K562 (cell line): Measurements from ENCODE around the gene EPHB6. TPM values are rescaled to one million over a fixed set of nuclear protein-coding genes. Genes with fewer than 3 reads are reported as not detected.

Experiments used
- BHLHE40 ChIP-seq: IDR thresholded peaks from 2 replicates; pipeline ENCODE4 v1.6.1; 2011; ENCODE audit warnings: low read length, improper control_type of control experiment
- CBX3 ChIP-seq, 2 experiments: IDR thresholded peaks; 1 replicate in 1 of 2; 2 replicates in 1 of 2; pipeline ENCODE4 v1.6.1; 2012; ENCODE audit warnings: inconsistent platforms in 2 of 2, low read length in 2 of 2, borderline replicate concordance in 1 of 2, control low read depth in 1 of 2
- HOXB6 ChIP-seq: fragments of 250-450 bp; sonication (Bioruptor Pico); IDR thresholded peaks from 2 replicates; pipeline ENCODE4 v1.5.1; 2022; ENCODE audit warnings: mild to moderate bottlenecking, borderline replicate concordance
- JUND ChIP-seq, 2 experiments: IDR thresholded peaks; 2 replicates in 1 of 2; 3 replicates in 1 of 2; pipeline ENCODE4 v1.6.1; 2011; ENCODE audit warnings: borderline replicate concordance in 2 of 2, low read depth in 2 of 2, low read length in 2 of 2, improper control_type of control experiment in 1 of 2, missing biosample characterization in 1 of 2, missing genetic modification characterization in 1 of 2, missing genetic modification reagents in 1 of 2
- KDM1A ChIP-seq, 2 experiments: fragments of 450-650 bp; IDR thresholded peaks; 2 replicates each; pipeline ENCODE4 v1.6.1; 2016; ENCODE audit warnings: mild to moderate bottlenecking in 2 of 2
- KLF1 ChIP-seq: fragments of 450-650 bp; IDR thresholded peaks from 2 replicates; pipeline ENCODE4 v1.6.1; 2016; ENCODE audit warnings: missing genetic modification characterization, missing compliant biosample characterization
- LCOR ChIP-seq: sonication (generic); formaldehyde crosslinking; IDR thresholded peaks from 2 replicates; pipeline ENCODE4 v1.8.0; 2022; ENCODE audit warnings: mild to moderate bottlenecking, missing genetic modification reagents
- MAFF ChIP-seq: IDR thresholded peaks from 2 replicates; pipeline ENCODE4 v1.6.1; 2012; ENCODE audit warnings: low read length, improper control_type of control experiment
- MAFG ChIP-seq: fragments of 450-650 bp; conservative IDR thresholded peaks from 2 replicates; pipeline ENCODE4 v1.6.1; 2016; ENCODE audit warnings: missing genetic modification characterization, missing compliant biosample characterization
- MNT ChIP-seq, 2 experiments: fragments of 450-650 bp; conservative IDR thresholded peaks; 2 replicates each; pipeline ENCODE4 v1.6.1; 2017; ENCODE audit warnings: mild to moderate bottlenecking in 2 of 2, moderate library complexity in 2 of 2
- RBM17 ChIP-seq: fragments of 200-400 bp; formaldehyde crosslinking; IDR thresholded peaks from 2 replicates; pipeline ENCODE4 v1.6.1; 2017; ENCODE audit warnings: low read depth, mild to moderate bottlenecking, low read length, borderline replicate concordance
- SP1 ChIP-seq: sonication (generic); formaldehyde crosslinking; IDR thresholded peaks from 2 replicates; pipeline ENCODE4 v1.8.1; 2022; ENCODE audit warnings: mild to moderate bottlenecking, missing genetic modification reagents
- TEAD1 ChIP-seq, 2 experiments: fragments of 450-650 bp in 1 of 2; sonication (generic) in 1 of 2; formaldehyde crosslinking; IDR thresholded peaks; 2 replicates each; pipeline versions ENCODE4 v1.4.0 to v1.8.0; 2020 to 2022; ENCODE audit warnings: mild to moderate bottlenecking in 2 of 2, missing genetic modification reagents in 1 of 2
- TEAD4 ChIP-seq, 2 experiments: sonication (generic) in 1 of 2; formaldehyde crosslinking in 1 of 2; IDR thresholded peaks; 2 replicates each; pipeline versions ENCODE4 v1.6.1 to v1.8.0; 2012 to 2022; ENCODE audit warnings: borderline replicate concordance in 1 of 2, inconsistent platforms in 1 of 2, low read length in 1 of 2, mild to moderate bottlenecking in 1 of 2, missing genetic modification reagents in 1 of 2
- ZFP36 ChIP-seq: fragments of 150-350 bp; IDR thresholded peaks from 2 replicates; pipeline ENCODE4 v1.6.1; 2018; ENCODE audit warnings: low read length, low read depth; ENCODE audit not compliant: partially characterized antibody
- ZNF224 ChIP-seq: sonication (generic); formaldehyde crosslinking; IDR thresholded peaks from 2 replicates; pipeline ENCODE4 v1.8.0; 2022; ENCODE audit warnings: mild to moderate bottlenecking, missing genetic modification reagents
- ZNF316 ChIP-seq: fragments of 450-650 bp; IDR thresholded peaks from 2 replicates; pipeline ENCODE4 v1.6.1; 2016
- ZNF699 ChIP-seq: fragments of 250-450 bp; sonication (Bioruptor Pico); IDR thresholded peaks from 2 replicates; pipeline ENCODE4 v1.8.0; 2021; ENCODE audit warnings: mild to moderate bottlenecking, moderate library complexity; ENCODE audit not compliant: insufficient replicate concordance
- polyA plus RNA-seq, 8 experiments: library from polyadenylated mRNA; depleted of rRNA in 4 of 8; stranded (reverse) in 5 of 8; unstranded in 3 of 8; fragments of >200 nt; fragmentation: Nextera tagmentation in 2 of 8; fragmentation: Illumina TruSeq in 1 of 8; extraction: Ambion mirVana in 2 of 8; extraction: Trizol in 1 of 8; gene quantifications; 2 replicates each; pipeline versions ENCODE4 v1.2.1 to v1.2.3, GENCODE V29; 2011 to 2014; ENCODE audit warnings: inconsistent platforms in 1 of 8, missing spikeins in 1 of 8
- total RNA-seq, 7 experiments: library from RNA; depleted of rRNA in 6 of 7; stranded (reverse); fragments of >200 nt in 6 of 7; fragmentation: Illumina TruSeq in 2 of 7; extraction: Trizol in 2 of 7; gene quantifications; 2 replicates each; pipeline versions ENCODE4 v1.2.1 to v1.2.3, GENCODE V29; 2011 to 2021; ENCODE audit warnings: low replicate concordance in 1 of 7
- TF ChIP-seq, protein P1 (sequence below): fragments of 250-450 bp; sonication (Bioruptor Pico); IDR thresholded peaks from 2 replicates; pipeline ENCODE4 v1.4.0; 2020; ENCODE audit warnings: mild to moderate bottlenecking, moderate library complexity
- TF ChIP-seq, protein P2 (sequence below): sonication (generic); formaldehyde crosslinking; IDR thresholded peaks from 2 replicates; pipeline ENCODE4 v1.5.0; 2020; ENCODE audit warnings: missing genetic modification reagents
- TF ChIP-seq, protein P3 (sequence below): fragments of 450-650 bp; IDR thresholded peaks from 2 replicates; pipeline ENCODE4 v1.6.1; 2016; ENCODE audit warnings: antibody characterized with exemption

EPHB6 gene
- total and polyA plus RNA-seq, 9 of the 15 experiments (the other 6 are each of a cell fraction or from before 2014, with no cell fraction given) = 1.4 to 123 (median 7.6) TPM

GRCh38 chr7:142838461-142839213, 16.2 kb upstream of the EPHB6 start (continued):
- TF ChIP-seq, protein P1, sequence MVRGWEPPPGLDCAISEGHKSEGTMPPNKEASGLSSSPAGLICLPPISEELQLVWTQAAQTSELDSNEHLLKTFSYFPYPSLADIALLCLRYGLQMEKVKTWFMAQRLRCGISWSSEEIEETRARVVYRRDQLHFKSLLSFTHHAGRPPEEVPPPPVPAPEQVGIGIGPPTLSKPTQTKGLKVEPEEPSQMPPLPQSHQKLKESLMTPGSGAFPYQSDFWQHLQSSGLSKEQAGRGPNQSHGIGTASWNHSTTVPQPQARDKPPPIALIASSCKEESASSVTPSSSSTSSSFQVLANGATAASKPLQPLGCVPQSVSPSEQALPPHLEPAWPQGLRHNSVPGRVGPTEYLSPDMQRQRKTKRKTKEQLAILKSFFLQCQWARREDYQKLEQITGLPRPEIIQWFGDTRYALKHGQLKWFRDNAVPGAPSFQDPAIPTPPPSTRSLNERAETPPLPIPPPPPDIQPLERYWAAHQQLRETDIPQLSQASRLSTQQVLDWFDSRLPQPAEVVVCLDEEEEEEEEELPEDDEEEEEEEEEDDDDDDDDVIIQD (CRISPR knock-in tag) = no peak
- no peak for TF ChIP-seq RBM17
- peak; percentile 91 for TF ChIP-seq TEAD4 (IDR thresholded peaks at IDR 0.05; ENCODE audit: low read length)
- TF ChIP-seq TEAD4 (CRISPR knock-in tag; IDR thresholded peaks at IDR 0.05; ENCODE audit: borderline replicate concordance) = no peak
- TF ChIP-seq ZNF316 = peak; percentile 78
- TF ChIP-seq TEAD1 (CRISPR knock-in tag; IDR thresholded peaks at IDR 0.05) = 0 out of 4 replicates have a peak, but pooled peaks of 1 of the 2 experiments have one; percentile 5
- peak; percentile 34; the same call in 1 of the 2 replicates for TF ChIP-seq KLF1 (tag)
- peak; percentile 78 for TF ChIP-seq MAFF
- TF ChIP-seq, protein P2, sequence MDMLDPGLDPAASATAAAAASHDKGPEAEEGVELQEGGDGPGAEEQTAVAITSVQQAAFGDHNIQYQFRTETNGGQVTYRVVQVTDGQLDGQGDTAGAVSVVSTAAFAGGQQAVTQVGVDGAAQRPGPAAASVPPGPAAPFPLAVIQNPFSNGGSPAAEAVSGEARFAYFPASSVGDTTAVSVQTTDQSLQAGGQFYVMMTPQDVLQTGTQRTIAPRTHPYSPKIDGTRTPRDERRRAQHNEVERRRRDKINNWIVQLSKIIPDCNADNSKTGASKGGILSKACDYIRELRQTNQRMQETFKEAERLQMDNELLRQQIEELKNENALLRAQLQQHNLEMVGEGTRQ (CRISPR knock-in tag) = no peak
- no peak for TF ChIP-seq ZNF699 (CRISPR knock-in tag)
- peak; percentile 75 for TF ChIP-seq MAFG
- peak in 1 of 2 experiments; percentile 67; a peak in 2 of 3 replicates for TF ChIP-seq CBX3 (IDR thresholded peaks at IDR 0.05; ENCODE audit: borderline replicate concordance in 1 of 2, low read length in 2 of 2)
- peak; percentile 50; the same call in 1 of the 2 replicates for TF ChIP-seq BHLHE40
- TF ChIP-seq, protein P3, sequence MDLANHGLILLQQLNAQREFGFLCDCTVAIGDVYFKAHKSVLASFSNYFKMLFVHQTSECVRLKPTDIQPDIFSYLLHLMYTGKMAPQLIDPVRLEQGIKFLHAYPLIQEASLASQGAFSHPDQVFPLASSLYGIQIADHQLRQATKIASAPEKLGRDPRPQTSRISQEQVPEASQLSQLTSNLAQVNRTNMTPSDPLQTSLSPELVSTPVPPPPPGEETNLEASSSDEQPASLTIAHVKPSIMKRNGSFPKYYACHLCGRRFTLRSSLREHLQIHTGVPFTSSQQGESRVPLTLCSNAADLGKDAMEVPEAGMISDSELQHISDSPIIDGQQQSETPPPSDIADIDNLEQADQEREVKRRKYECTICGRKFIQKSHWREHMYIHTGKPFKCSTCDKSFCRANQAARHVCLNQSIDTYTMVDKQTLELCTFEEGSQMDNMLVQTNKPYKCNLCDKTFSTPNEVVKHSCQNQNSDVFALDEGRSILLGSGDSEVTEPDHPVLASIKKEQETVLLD = 0 out of 2 replicates have a peak, but pooled peaks have one; percentile 15
- TF ChIP-seq LCOR (CRISPR knock-in tag) = no peak
- peak; percentile 60; the same call in 1 of the 2 replicates for TF ChIP-seq JUND (IDR thresholded peaks at IDR 0.05; ENCODE audit: borderline replicate concordance, low read depth, low read length)
- peak; percentile 67; the same call in 2 of the 3 replicates for TF ChIP-seq JUND (tag; IDR thresholded peaks at IDR 0.05; ENCODE audit: borderline replicate concordance, low read depth, low read length)
- TF ChIP-seq KDM1A (IDR thresholded peaks at IDR 0.05) = peak in 1 of 2 experiments; percentile 36; a peak in 3 of 4 replicates
- no peak for TF ChIP-seq HOXB6
- no peak for TF ChIP-seq ZNF224 (CRISPR knock-in tag)
- no peak for TF ChIP-seq ZFP36
- peak; percentile 50; the same call in 1 of the 2 replicates for TF ChIP-seq SP1
- TF ChIP-seq MNT (conservative IDR thresholded peaks at IDR 0.05) = peak; percentile 13 to 32; a peak in 1 of 4 replicates
